Right kidney (tissue), 1 donor: Measurements from ENCODE around the gene ZNF428.
"Not testable (repeated sequence)": the region's sequence is repeated elsewhere in the genome, so short reads cannot be mapped to it uniquely, and the experiment has no call there.

Experiments
- DNase-seq: peaks from one replicate; pipeline ENCODE4 v3.0.0-alpha.2; 2016

ZNF428 gene

DNA sequence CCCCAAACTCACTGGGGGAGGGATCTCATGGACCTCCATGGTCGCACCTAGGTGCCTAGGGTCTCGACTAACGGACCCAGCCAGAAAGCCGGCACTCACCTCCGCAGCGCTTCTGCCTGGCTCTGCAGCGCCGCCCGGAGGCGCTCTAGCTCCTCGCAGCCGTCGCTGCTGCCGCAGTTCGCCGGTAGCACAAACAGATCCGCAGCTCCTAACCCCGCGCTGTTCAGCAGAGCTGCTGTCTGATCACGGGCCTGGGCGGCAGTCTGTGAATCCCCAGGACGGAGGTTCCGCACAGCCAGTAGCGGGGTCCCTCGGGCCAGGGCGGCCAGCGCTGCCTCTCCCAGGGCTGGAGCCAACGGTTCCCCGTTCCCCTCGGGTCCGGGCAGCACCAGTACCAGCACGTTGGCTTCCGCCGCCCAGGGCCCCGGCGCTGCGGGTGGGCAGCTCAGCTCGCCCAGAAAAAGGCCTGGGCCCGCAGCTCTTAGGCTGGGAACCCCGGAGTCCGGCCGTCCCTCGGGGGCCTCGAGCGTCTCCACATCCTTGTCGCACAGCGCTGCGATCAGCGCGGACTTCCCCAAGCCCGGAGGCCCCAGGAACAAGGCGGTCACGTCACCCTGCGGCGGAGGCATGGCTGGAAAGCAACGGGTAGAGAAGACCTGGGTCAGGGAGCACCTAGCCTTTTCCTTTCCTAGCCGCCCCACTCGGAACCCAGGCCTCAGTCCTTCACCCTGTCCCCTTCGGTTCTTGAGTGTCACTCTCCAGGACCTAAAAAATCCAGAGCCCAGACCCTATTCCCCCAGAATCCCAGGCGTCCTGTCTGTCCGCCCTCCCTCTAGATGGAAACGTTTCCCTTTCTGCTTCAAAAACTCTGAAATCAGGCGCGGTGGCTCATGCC, 24.5 kb downstream of the ZNF428 start:
- DNase-seq, result peak; percentile 82

DNA sequence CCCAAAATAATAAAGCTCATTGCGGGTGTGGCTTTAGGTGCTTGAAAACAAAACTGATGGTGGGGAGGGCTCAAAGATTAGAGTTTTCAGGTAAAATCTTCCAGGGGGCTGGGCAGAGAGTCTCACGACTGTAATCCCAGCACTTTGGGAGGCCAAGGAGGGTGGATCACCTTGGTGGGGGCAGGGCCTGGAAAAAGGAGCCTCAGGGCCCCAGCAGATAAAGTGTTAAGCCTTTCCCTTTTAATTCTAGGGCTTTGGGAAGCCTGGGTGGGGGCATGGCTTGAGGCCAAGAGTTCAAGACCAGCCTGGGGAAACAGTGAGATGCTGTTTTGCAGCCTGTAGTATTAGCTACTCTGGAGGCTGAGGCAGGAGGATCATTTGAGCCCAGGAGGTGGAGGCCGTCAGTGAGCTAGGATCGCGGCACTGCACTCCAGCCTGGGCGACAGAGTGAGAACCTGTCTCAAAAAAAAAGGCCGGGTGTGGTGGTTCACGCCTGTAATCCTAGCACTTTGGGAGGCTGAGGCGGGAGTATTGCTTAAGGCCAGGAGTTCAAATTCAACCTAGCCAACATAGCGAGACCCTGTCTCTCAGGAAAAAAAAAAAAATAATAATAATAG, 25.2 kb downstream of the ZNF428 start:
- DNase-seq, result no peak

DNA sequence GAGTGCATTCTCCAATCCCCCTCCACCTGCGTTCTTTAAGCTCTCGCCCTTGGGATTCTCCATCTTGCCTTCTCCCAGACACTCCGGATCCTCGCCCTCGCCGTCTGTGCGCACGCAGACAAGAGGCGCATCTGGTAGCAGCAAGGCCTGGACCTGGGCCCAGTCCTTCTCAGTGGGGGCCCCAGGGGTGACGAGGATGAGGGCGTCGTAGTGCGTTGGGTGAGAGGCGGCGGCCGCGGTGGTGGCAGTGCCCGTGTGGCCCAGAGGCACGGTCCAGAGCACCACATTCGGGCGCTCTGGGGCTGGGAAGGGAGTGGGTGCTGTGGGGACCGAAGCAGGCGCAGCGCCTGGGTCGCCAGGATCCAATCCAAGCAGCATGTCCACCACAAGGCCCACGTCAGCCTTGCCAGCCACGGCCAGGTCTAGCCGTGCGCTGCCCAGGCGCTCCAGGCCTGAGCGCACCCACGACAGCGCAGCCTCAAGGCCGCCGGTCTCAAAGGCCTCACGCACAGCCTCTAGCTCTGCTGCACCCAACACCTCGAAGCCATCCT, 26.6 kb downstream of the ZNF428 start:
- DNase-seq, result no peak

DNA sequence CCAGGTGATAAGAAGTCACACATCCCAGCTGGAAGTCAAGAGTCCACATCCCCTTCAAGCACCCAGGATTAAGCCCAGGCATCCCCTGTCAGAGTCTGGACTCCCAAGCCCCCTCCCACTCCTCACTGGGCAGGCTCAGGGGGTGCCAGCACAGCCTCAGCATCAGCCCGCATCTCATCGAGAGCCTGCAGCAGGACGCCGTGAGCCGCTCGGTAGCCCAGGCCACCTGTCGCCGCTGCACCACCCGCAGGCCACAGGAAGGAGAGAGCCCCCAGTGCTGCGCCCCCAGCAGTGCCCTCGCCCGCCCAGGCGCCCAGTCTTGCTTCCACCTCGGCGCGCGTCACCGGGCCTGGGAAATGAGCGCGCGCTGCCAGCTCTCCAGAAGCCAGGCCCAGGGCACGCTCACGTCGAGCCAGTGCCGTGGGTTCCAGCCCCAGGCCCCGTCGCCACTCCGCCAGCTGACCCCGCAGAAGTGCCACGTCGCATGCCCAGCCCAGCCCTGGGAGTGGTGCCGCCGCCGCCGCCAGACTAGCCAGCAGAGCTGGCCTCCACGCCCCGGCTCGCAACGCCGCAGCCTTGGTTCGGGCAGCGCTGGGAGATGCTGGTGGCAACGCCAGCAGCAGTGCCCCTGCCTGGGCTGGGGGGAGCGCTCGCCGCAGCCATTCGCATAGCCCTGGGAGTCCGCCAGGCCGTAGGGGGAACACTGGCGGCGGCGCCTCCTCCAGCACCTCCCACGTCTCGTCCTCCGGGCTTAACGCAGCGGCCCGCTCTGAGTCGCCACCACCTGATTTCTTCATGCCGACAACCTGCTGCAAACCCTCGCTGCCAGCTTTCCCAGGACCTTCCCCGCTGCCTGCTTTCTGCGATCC, 27.3 kb downstream of the ZNF428 start:
- no peak for DNase-seq

DNA sequence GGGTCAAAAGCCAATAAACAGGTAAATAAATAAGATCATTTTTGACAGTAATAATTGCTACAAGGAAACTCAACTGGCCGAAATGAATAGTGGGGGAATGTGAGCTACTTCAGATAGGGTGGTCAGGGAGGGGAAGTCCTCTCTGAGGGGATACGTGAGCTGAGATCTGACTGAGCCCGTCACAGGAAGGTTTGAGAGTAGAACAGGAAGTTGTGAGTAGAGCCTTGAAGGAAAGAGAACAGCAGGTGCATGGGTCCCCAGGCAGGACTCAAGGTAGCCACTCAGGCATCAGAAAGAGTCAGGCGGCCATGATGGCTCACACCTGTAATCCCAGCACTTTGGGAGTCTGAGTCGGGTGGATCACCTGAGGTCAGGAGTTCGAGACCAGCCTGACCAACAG, 29.8 kb downstream of the ZNF428 start:
- no peak for DNase-seq

DNA sequence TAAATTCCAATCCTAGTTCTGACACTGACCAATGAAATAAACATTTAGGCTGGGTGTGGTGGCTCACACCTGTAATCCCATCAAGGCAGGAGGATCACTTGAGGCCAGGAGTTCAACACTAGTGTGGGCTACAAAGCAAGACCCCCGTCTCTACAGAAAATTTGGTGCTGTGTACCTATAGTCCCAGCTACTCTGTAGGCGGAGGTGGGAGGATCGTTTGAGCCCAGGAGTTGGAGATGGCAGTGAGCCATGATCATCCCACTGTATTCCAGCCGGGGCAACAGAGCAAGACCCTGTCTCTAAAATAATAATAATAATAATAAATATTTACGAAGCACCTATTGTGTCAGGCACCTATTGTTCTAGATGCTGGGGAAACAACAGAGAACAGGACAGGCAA, 30.2 kb downstream of the ZNF428 start:
- no peak for DNase-seq

DNA sequence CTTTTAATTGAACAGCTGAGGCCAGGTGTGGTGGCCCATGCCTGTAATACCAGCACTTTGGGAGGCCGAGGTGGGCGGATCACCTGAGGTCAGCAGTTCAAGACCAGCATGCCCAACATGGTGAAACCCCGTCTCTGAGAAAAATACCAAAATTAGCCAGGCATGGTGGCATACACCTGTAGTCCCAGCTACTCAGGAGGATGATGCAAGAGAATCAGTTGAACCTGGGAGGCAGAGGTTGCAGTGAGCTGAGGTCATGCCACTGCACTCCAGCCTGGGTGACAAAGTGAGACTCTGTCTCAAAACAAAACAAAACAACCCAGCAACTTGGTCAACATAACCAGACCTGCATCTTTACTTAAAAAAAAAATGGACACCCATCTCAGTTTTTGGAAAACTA, 32.4 kb downstream of the ZNF428 start:
- not testable (repeated sequence) for DNase-seq

DNA sequence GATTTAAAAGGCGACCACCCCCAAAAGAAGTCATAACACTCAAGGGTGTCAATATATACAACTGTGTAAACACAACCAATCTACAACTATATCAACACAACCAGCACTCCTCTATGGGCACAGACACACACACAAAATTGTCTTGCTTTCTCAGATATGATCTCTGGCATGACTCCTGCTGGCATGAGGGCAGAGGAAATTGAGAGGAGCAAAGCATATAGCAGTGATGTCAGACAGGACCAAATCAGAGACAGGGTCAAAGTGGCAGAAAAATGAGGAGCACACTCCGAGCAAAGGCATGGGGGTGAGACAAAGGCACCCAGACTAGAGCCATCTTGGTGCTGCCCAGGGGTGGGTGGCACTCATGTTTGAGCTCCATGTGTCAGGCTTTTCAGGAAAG, 33.1 kb downstream of the ZNF428 start:
- DNase-seq, result no peak

DNA sequence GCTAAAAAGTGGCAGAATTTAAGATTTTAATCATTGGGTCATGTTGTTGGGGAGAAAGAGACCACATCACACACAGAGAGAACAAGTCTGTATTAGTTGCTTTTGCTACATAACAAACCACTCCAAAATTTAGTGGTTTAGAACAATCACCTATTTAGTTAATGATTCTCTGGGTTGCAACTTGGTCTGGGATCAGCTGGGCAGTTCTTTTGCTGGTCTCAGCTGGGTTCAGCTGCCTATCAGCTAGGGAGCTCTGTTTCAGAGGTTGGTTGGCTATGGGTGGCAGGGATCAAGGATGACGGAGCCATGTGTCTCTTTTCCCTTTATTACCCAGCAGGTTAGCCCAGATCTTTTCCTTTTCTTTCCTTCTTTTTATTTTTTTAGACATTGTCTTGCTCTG, 34.9 kb downstream of the ZNF428 start:
- no peak for DNase-seq

DNA sequence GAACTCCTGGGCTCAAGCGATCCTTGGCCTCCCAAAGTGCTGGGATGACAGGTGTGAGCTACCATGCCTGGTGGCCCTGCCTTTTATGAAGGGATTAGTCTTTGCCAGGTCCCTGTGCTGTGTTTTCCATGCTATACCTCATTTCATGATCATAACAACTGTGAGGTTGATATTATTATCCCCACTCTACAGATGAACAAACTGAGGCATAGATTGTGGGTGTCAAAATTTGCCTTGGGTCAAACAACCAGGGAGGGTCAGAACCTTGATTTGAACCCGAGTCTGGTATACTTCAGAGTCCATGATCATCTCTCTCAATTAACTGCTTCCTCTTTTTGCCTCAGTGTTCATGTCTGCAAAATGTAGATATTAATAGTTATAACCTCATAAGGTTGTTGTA, 36.9 kb downstream of the ZNF428 start:
- no peak for DNase-seq

DNA sequence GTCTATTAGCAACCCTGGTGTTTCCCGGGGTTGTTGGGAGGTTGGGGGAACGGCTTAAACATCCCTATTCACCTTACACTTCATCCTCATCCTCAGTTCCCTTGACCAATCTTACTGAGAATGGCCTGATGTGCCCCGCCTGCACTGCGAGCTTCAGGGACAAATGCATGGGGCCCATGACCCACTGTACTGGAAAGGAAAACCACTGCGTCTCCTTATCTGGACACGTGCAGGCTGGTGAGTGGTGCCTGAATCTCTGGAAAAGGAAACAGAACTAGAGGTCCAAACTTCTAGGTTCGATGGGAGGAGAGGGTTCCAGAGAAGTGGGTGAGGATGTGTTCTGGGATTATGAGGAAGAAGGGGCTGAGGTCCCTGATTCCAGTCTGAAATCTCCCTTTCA, 38.0 kb downstream of the ZNF428 start:
- no peak for DNase-seq

DNA sequence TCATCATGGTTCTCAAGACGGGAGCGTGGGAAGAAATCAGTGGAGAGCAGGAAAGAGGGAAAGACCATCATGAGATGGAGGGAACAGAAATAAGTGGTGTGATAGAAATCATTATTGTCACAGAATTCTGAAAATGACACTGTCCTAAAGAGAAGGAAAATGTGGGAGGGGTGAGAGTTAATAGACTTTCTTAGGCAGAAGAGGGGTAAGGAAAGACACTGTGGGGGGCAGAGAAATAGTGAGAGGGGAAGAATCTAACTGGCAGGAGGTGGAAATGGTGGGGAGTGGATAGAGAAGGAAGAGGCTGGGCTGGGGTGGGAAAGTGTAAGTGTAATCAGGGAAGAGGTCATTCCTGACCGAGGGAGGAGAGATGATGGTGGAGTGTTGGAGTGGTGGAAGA, 40.6 kb downstream of the ZNF428 start:
- no peak for DNase-seq

DNA sequence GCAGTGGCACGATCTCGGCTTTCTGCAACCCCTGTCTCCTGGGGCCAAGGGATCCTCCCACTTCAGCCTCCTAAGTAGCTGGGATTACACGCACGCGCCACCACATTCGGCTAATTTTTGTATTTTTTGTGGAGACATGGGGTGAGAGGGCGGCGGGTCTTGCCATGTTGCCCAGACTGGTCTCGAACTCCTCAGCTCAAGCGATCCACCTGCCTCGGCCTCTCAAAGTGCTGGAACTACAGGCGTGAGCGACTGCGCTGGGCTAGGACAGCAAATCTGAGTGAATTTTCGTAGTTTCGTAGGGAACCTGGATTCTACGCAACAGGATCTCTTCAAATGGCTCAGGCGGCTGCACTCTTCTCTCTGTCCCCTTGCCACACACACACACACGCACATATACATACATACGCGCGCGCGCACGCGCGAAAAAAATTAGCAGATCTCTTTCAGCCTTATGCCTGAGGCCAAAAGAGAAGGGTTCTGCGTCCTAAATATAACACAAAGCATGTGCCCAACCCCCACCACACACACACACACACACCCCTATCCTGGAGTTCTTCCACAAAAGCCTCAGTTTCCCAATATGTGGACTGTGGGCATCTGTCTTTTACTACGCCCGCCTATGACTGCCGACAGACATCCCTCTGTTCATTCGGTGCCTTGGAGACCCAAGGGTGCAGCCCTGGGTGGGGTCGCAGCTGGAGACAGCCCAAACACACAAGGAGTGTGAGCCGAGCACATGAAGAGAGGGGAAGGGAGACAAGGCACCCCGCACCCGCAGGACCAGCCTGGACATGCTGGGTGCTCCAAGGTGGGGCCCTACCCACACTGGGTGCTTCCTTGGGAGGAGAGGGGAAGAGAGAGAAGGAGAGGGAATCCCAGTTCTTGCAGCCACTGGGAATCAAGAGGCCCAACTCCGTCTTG, 43.2 kb downstream of the ZNF428 start:
- no peak for DNase-seq

DNA sequence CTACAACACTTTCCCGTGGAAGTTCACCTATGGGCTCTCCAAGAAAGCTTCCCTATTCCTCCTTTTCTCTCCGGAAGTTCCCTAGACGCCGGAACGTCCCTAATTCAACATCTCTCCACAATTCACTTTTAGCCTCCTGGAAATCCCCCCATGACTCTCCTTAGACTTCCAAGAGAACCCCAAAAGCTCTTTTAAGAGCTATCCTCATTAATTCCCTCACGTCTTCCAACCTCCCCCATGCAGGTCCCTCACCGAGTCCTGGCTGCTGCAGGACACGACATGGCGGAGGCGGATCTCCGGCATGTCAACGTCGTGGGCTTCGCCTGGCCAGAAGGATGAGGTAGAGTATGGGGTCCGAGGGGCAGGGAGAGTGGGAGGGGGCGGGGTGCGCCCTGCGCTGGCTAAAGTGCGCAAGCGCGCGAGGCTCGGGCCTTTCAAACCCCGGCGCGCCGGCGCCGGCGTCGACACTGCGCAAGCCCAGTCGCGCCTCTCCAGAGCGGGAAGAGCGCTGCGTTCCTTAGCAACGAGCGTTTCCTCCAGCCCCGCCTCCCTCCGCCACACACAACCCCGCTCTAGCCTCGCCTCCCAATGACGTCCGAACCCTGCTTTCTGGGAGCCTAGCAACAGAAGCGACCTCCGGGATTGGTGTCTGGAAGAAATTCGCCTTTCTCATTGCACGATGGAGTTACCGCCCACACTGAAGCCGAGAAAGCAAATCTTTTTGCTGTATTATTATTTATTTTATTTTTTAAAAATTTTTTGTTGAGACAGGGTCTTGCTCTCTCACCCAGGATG, 44.1 kb downstream of the ZNF428 start, which contains the start of the genes PINLYP and XRCC1:
Gene PINLYP (plus strand): TSS at position 646 of the 795 bp plus-strand sequence. CDS start 1,391 bp downstream, outside the sequence.
Gene XRCC1 (minus strand): TSS at position 372 of the 795 bp plus-strand sequence. CDS start 69 bp downstream, at position 303.
- peak; percentile 86 for DNase-seq

DNA sequence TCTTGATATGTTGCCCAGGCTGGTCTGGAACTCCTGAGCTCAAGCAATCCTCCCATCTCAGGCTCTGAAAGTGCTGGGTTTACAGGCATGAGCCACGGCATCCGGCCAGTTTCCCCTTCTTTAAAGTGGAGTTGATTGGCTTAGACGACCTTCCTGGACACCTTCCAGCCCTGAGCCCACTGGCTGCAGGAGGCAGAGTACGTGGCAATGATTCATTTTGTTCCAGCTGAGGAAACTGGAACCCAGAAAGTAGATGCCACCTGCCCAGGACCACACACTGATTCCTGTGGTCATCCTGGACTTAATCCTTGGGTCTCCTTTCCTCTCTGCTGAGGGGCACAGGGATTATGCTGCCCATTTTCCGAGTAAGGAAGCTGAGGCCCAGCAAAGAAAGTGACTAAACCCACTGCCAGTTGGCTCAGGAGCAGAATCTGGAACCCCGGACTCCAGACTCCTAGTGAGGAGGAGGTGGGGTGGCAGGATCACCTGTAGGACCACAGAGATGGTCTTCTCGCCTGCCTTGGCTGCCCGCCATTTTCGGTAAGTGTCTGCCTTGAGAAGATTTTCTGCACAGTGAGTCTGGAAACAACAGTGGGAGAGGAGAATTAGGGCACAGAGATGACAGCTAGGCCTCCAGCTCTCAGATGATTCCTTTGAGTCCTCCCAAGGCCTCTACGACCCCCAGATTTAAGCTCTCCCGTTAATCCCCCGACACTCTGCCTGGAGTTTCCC, 44.8 kb downstream of the ZNF428 start:
- DNase-seq, result no peak

DNA sequence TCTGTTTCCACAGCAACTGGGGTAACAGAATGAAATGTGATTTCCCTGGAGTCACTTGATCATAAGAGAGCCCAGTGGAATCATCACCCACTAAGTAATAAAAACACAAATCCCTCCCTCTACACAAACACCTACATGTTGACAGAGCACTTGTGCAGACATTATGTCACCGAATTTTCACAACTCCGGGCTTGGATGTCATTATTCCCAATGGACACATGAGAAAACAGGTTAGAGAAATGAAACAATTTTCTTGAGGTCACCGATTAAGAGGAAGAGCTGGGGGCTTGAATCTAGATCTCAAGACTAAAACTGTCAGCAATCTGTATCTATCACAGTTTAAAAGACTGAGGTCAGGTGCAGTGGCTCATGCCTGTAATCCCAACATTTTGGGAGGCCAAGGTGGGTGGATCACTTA, 47.2 kb downstream of the ZNF428 start:
- DNase-seq, result no peak

DNA sequence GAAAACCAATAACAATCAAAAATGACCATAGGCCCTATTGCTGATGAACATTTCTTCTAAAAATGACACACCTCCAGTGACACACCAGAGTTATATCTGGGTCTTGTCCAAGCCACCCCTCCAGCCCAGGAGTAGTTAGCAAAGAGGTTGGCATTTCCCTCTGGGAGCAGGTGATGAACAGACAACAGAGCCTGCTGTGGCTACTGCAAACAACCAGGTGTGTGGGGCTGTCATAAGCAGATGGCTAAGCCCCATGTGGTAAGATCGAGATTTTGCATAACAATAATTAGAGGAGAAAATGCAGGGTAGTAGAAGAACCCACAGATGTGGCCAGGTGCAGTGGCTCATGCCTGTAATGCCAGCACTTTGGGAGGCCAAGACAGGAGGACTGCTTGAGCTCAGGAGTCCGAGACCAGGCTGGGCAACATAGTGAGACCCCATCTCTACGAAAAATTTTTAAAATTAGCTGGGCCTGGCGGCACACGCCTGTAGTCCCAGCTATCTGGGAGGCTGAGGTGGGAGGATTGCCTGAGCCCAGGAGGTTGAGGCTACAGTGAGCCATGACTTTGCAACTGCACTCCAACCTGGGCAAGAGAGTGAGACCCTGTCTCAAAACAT, 49.1 kb downstream of the ZNF428 start:
- DNase-seq, result no peak

DNA sequence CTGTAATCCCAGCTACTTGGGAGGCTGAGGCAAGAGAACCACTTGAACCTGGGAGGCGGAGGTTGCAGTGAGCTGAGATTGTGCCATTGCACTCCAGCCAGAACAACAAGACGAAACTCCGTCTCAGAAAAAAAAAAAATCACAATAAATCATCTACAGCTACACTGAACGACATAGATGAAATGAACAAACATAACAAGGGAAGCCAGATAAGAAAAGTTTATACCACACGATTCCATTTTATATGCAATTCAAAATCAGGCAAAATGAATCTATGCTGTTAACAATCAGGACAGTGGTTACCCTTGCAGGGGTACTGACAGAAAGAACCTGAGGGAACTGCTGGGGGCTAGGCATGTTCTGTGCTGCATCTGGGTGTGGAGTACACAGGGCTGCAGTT, 49.8 kb downstream of the ZNF428 start:
- no peak for DNase-seq

DNA sequence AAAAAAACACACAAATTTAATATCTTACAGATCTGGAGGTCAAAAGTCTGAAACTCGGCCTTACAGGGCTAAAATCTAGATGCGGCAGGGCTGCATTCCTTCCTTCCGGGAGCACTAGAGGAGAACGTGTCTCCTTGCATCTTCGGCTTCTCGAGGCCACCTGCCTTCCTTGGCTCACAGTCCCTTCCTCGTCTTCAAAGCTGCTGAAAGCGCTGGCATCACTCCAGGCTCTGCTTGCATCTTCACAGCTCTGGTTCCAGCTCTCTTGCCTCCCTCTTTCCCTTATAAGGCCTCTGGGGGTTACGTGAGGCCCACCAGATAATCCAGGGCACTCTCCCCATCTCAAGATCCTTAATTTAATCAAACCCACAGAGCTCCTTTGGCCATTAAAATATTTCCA, 54.6 kb downstream of the ZNF428 start:
- DNase-seq, result no peak
